Measurements from ENCODE around the gene ANO1. TPM values are rescaled to one million over a fixed set of nuclear protein-coding genes. Genes with fewer than 3 reads are reported as not detected.
A peak's percentile ranks its signal among the peaks of the same experiment; 100 is the strongest.

Gene ANO1
- total RNA-seq, 4 donors from 2014 or later, result 25.3 to 107 (median 48.8) TPM

- DNase-seq (ENCODE audit: extremely low spot score), result no peak
- no peak overlapping the region for H3K4me3 ChIP-seq
- TF ChIP-seq CTCF (IDR thresholded peaks at IDR 0.05) (no peak), POLR2AphosphoS5 (IDR thresholded peaks at IDR 0.05) (no peak), EP300 (IDR thresholded peaks at IDR 0.05) (no peak), POLR2A (IDR thresholded peaks at IDR 0.05; ENCODE audit: low read depth) (no peak)
- peaks cover 0 to 19% (median 0%) of the 10 kb centered on the region in 4 donors for H3K27me3 ChIP-seq
- H3K36me3 ChIP-seq, result no peaks in the 10 kb centered on the region
- intact Hi-C loops (cut with DNase I), result no loop called here
- no peak overlapping the region for H3K27ac ChIP-seq (replicated peaks in 1 of 4)
- peaks cover 0 to 5% (median 0%) of the 10 kb centered on the region in 4 donors for H3K9me3 ChIP-seq
- peaks cover 0 to 11% (median 1%) of the 10 kb centered on the region in 4 donors for H3K4me1 ChIP-seq
- 95% methylated on average over 8 of the region's 8 CpGs for WGBS
Observed at GRCh38 chr11:70092959-70093715, 15.0 kb downstream of the ANO1 start.

- intact Hi-C loops (cut with DNase I), result no loop called here
Observed at GRCh38 chr11:70095541-70096252, 17.6 kb downstream of the ANO1 start.

DNA sequence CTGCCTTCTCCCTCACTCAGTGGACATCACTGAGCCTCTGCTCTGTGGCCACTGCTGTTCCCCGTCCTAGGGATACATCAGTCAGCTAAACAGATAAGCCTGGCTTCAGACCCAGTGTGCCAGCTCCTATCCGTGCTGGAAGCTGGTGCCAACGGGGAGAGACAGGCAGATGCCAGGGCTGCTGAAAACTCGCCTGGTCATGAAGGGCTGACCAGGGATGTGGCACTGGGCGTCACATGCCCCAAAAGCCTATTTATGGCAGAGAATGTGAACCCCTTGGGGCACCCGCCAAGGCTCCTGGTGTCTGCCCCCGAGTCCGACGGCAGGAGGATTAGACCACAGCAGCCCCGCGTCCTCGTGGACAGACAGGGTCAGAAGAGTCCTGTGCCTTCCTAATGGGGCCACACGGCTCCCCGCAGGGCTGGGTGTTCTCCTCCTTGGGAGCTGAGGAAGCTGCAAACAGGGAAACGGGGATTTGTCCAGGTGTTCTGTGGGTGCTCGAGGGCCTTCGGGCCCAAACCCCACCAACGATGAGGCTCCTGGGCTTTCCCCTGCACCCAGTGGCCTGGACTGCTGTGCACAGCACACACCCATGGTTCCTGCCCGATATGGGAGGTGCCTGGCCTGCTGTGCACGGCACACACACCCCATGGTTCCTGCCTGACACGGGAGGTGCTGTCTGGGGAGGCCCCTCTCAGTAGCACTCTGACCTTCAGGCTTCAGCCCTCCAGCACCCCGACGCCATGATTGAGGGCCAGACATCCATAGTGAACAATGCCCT, 19.9 kb downstream of the ANO1 start:
- DNase-seq (ENCODE audit: extremely low spot score), result no peak
- intact Hi-C loops (cut with DNase I), result no loop called here
- peak overlapping the region in 1 of 4 donors; percentile 19 for H3K27ac ChIP-seq (replicated peaks in 1 of 4)

More at GRCh38 chr11:70095541-70096252, 17.6 kb downstream of the ANO1 start:
- Histone ChIP-seq H3K36me3 (no peaks in the 10 kb centered on the region), H3K4me1 (peaks cover 0 to 9% (median 1%) of the 10 kb centered on the region in 4 donors), H3K27ac (replicated peaks in 1 of 4) (peak overlapping the region in 1 of 4 donors; percentile 13), H3K9me3 (peaks cover 0 to 5% (median 0%) of the 10 kb centered on the region in 4 donors), H3K27me3 (peaks cover 0 to 19% (median 0%) of the 10 kb centered on the region in 4 donors), H3K4me3 (no peak overlapping the region)
- DNase-seq (ENCODE audit: extremely low spot score), result no peak
- 83% methylated on average over 13 of the region's 13 CpGs for WGBS
- TF ChIP-seq POLR2A (IDR thresholded peaks at IDR 0.05; ENCODE audit: low read depth) (no peak), EP300 (IDR thresholded peaks at IDR 0.05) (no peak), POLR2AphosphoS5 (IDR thresholded peaks at IDR 0.05) (no peak), CTCF (IDR thresholded peaks at IDR 0.05) (no peak)

More for the DNA sequence above, 19.9 kb downstream of the ANO1 start:
- TF ChIP-seq POLR2AphosphoS5 (IDR thresholded peaks at IDR 0.05) (no peak), CTCF (IDR thresholded peaks at IDR 0.05) (no peak), POLR2A (IDR thresholded peaks at IDR 0.05; ENCODE audit: low read depth) (no peak), EP300 (IDR thresholded peaks at IDR 0.05) (no peak)
- H3K9me3 ChIP-seq, result no peaks in the 10 kb centered on the region
- H3K36me3 ChIP-seq, result no peaks in the 10 kb centered on the region
- H3K4me1 ChIP-seq, result peaks cover 0 to 2% (median 0%) of the 10 kb centered on the region in 4 donors
- peaks cover 0 to 6% (median 0%) of the 10 kb centered on the region in 4 donors for H3K27me3 ChIP-seq
- 88% methylated on average over 6 of the region's 23 CpGs for WGBS
- no peak overlapping the region for H3K4me3 ChIP-seq

Measured in esophagus muscularis mucosa (tissue), 4 donors.